Measurements from ENCODE around the gene TMBIM4.

TMBIM4 gene

DNA sequence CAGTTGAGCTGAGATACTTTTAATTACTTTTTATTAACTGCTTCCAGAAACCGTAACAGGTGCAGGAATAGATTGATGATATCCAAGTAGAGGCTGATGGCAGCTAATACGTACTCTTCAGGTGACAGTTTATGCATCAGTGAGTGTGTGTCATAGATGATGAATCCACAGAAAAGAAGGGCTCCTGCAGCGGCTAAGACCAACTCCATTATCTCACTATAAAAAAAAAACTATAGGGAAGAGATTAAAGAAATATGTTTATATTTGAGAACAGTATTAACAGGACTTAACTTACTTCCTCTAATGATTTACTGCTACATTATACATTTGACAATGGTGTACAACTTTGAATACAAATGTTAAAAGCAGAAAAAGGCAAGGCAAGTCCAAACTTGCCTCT is 31.9 kb downstream of the TMBIM4 start:
- DNase-seq, result no peak

DNA sequence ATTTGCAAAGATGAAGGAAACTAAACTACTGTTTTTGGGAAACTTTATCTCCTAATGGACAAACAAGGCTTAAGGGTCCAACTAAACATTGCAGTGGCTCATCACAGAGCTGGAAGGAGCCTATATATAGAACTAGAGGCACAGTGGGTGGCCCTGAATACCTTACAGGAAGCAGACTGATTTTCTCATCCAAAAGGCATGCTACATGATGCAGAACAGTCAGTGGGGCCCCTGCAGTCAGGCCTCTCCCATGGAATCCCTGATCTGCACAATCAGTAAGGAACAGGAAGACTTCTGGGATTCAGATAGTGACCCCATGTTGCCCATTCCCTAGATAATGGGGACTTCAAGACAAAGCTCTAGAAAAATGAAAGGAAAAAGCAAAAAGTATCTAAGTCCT is 37.4 kb downstream of the TMBIM4 start:
- DNase-seq, result no peak

DNA sequence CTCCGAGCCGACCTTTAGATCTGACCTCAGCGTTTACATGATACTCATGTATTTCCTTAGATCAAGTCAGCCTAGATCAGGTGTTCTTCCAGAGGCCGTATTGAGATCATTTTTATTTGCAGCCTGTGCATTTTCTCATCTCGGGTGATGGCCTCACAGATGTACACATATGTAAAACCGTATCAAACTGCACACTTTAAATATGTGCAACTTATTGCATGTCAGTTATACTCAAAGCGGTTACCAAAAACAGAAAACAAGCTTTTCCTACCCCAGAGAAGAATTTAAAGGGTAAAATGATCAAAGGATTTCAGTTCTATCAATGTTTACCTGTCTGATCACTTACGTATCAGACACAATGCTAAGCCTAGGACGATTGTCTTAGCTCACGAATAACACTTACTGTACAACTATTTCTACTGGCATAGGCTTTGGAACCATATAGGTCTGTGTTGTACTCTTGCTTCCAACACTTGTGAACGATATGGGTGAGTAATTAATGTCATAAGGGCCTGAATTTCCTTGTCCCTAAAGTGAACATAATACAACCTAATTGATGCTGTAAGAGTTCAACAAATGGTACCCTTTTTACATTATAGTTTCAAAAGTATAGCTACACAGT is 38.6 kb downstream of the TMBIM4 start:
- DNase-seq, result no peak

DNA sequence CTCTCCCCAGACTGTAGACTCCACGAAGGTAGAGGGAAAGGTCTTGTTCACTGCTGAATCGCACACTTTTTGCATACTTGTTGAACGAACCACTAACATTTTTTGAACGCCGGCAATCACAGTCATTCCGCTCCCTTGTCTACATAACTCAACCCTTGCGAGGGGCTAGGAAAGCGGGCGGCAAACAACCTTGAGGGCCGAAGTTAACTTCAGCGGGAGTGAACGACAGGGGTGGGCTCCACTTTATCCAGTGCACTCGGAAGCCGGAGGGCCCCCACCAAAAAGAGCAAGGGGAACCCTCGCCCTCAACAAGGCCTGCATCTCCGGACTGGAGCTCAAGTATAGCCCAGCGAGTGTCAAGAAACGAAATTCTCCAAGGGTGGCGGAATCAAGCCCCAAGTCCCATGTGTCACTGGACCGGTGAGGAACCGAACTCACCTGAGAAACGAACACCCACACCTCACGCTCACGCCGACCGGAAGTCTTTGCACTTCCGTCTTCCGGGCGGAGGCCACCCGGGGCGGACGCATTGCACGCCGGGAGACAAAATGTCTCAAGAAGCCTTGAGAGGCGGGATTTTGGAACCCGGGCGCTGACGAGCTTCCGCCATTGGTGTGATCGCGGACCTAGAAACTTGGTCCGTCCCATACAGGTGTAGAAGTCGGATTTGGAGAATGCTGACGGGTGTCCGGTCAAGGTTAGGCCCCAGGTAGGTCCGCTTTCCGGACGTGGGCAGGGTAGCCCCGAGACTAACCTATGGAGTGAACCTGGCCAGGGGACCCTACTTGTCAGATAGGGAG is 39.3 kb downstream of the TMBIM4 start, which contains the start of gene LLPH:
Gene LLPH (minus strand): TSS at position 484 of the 800 bp plus-strand sequence. CDS start 1,644 bp downstream, outside the sequence.
- peak; percentile 85 to 89 for DNase-seq

DNA sequence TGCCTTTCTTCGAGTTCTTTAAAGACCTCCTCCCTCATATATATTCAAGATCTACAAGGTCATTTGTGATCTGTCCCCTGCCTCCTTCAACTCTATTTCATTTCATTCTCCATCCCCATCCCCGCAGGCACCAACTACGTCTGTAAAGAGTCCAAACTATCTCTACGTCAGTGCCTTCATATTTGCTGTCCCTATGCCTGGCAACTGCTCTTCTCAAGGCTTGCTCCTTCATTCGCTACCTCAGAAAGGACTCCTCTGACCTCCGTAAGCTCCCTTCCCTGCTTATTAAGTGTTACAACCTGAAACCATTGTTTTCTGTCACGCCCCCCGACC is 39.9 kb downstream of the TMBIM4 start:
- no peak for DNase-seq

DNA sequence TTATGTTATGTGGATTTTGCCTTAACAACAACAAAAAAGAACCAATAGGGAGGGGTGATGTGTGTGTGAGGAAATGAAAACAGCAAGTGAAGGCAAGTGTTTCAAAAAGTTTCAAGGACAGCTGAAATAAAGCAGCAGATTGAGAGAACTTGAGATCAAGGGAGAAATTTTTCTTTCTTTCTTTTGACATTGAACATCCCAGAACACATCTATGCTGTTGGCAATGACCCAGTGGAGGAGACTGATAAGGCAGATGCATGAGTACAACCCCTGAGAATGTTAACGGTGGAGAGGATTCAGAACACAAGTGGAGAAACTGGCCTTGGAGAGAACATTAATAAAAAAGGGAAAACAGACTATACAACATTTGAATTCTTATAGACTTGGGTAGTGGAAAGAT is 42.1 kb downstream of the TMBIM4 start:
- no peak for DNase-seq

DNA sequence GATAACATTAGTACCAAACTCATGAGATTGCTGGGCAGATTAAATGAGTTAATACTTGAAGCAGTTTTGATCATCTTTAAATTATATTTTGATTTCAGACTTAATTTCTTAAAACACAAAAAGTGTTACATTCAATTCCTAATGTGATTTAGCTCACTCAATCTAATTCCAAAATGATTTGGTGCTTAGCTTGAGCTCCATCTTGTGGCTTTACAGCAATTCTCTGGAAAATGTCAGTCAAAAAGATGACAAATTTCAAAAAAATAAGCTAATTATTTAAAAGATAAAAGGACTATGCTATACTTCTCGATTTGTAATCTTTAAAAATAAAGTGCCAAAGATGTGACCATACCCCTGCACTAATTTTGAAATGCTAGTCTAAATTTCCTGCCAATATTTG is 49.3 kb downstream of the TMBIM4 start:
- no peak for DNase-seq

DNA sequence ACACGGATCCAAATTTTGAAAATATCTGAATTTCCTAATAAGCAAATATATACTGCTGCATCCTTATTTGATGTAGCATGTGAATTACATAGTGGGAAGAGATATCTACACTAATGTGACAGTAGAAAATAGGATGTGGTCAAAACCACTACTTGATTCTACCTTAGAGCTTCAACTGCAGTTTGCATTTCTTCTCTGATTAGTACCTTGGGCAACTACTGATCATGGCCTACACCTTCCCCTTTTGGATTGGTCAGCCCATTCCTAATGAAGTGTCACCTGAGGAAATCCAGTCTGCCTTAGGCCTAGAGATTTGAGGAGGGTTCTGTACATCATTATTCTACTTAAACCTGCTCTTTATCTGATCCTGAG is 49.9 kb downstream of the TMBIM4 start:
- no peak for DNase-seq

DNA sequence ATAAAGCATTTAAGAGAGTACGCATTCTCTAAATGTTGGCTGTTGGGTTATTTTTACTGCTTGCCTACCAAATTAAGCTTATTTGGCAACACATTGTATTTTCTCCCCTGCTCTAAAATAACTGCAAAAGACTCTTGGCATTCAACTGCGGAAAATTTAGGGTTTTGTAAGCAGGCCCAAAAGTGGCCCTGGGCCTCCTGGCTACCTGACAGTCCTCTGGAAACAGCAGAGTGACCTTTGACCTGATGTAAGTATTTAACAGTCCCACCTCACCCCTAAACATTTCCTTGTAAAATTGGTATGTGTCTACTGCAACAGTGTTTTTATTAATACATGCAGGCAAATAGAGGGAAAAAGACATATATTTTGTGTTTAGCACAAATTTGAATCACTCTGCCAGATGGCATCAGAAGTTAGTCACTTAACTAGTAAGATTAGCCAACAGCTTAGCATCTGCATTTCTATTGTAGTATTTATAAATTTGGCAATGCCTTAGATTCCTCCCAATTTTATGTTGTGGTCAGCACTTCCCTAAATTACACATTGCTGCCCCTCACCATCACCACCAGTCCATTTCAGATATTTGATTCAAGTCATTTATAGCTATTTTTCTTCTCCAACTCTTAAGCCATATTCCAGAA is 50.4 kb downstream of the TMBIM4 start:
- DNase-seq, result no peak

DNA sequence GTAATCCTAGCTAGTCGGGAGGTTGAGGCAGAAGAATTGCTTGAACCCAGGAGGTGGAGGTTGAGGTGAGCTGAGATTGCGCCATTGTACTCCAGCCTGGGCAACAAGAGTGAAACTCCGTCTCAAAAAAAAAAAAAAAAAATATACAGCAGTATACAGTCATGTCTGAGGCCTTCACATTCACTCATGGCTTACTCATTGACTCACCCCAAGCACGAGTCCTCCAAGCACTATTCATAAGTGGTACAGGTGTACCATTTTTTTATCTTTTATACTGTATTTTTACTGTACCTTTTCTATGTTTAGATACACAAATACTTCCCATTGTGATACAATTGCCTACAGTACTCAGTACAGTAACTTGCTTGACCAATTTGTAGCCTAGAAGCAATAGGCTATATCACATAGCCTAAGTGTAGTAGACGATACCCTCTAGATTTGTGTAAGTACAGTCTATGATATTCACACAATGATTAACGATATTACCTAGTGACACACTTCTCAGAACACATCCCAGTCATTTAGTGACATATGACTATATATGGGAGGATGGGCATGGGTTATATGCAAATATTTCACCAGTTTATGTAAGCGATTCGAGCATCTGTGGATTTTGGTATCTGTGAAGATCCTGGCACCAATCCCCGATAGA is 51.4 kb downstream of the TMBIM4 start:
- no peak for DNase-seq

DNA sequence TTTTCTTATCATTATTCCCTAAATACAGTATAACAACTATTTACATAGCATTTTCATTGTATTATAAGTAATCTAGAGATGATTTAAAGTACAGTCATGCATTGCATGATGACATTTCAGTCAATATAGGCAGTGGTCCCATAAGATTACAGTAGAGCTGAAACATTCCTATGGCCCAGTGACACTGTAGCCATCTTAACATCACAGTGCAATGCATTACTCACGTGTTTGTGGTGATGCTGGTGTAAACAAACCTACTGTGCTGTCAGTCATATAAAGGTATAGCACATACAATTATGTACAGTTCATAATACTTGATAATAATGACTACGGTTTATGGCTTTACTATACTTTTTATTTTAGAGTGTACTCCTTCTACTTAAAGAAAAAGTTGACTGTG is 52.6 kb downstream of the TMBIM4 start:
- no peak for DNase-seq

DNA sequence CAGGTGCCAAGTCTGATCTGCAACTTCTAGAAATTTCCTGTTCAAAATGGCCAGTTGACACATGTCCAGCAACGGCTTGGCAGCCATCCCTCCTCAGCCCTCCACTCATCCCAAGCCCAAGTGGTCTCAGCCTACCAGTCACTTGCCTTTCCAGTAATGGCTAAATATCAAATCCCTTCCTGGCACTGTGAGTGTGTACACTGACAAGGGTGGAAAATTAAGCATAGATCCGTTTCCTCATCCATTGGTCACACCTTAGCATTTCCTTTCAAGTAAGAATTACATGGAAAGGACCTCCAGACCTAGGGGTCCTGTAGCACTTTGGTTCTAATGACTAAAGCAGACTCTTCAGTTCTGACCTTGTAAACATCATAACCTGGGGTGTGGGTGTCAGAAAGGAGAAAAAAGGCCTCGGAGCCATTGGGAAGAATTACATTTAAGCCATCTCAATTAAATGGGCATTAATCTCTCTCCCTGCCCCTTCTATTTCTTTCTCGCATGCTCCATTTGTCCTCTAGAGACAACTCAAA is 54.7 kb downstream of the TMBIM4 start:
- no peak for DNase-seq

DNA sequence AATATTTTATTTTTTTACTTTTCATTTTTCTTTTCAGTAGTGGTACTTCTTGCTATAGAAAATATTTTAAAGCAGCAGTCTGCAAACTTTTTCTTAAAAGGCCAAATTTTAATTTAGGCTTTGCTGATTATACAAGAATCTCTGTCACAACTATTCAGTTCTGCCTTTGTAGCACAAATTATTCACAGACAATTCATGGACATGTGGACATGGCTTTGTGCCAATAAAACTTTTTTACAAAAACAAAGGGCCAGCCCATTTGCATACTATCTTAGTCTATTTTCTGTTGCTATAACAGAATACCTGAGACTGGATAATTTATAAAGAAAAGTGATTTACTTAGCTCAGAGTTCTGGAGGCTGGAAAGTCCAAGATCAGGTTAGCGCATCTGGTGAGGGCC is 56.3 kb downstream of the TMBIM4 start:
- no peak for DNase-seq

DNA sequence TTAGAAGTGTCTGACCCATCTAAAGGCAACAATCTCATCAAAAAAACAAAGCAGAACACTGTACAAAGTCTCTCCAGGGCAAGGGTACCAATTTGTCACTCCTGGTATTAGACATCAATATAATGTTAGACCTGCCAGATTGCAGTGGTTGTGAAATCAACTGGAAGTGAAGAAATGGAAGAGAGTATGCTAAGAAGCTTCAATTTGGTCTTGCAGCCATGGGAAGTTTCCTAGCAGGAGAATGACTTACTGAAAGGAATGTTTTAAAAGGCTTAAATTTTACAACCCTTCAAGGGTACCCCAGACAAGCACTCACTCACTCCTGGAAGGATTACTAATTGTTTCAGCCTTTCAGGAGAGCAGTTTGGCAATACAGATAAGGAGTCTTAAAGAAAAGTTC is 58.2 kb downstream of the TMBIM4 start:
- no peak for DNase-seq

DNA sequence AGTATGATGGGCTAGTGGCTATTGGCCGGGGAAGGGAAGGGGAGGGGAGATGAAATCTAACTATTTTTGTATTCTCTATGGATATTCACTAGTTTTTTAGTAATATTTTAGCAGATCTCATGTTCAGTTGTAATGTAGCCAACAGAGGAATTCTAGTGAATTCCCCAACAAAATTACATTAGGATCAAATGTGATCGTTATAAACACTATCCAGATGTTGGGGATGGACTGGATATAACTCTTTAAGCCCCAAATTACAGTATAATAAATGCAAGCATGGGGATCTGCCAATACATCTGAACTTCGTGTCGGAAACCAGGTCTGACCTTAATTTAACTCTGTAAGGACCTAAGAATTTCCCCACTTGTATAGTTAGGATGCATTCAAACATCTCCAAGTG is 60.7 kb downstream of the TMBIM4 start:
- DNase-seq, result no peak

DNA sequence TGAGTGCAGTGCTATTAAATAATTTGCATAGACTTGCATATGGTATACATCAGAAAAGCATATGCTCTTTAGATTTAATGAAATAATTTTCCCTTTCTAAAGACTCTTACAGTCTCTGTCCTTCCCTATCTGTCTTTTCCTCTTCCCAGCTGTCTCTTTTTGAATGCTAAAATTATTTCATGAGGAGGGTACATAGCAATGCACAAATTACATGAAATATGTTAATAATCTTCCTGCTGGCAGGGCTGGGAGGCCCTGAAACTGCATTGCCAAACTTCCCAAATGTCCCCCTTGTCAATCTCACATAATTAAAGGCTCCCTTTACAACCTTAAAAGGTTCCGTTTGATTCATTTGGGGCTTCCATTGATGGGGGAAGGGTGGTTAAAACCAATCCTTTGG is 61.4 kb downstream of the TMBIM4 start:
- no peak for DNase-seq

DNA sequence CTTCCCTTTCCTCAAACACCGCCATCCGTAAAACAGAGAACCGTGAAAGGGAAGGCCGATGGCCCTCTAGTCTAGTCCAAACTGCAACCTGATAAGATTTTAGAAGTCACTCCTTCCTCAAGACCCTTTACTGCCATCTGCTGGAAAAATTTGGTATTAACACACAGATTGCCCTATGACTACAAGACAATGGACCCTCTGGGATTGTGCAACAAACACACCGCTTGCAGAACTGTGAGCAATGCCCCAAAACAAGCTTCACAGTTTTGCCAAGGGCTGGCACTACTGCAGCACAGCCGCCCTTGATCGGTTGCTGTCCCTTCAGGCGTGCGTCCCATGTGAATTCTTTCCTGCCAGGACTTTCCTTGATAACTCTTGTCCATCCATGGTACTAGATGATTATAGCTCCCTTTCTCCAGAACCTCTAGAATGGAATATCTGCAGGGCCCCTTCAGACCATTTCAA is 62.3 kb downstream of the TMBIM4 start:
- peak; percentile 64 to 73 for DNase-seq

DNA sequence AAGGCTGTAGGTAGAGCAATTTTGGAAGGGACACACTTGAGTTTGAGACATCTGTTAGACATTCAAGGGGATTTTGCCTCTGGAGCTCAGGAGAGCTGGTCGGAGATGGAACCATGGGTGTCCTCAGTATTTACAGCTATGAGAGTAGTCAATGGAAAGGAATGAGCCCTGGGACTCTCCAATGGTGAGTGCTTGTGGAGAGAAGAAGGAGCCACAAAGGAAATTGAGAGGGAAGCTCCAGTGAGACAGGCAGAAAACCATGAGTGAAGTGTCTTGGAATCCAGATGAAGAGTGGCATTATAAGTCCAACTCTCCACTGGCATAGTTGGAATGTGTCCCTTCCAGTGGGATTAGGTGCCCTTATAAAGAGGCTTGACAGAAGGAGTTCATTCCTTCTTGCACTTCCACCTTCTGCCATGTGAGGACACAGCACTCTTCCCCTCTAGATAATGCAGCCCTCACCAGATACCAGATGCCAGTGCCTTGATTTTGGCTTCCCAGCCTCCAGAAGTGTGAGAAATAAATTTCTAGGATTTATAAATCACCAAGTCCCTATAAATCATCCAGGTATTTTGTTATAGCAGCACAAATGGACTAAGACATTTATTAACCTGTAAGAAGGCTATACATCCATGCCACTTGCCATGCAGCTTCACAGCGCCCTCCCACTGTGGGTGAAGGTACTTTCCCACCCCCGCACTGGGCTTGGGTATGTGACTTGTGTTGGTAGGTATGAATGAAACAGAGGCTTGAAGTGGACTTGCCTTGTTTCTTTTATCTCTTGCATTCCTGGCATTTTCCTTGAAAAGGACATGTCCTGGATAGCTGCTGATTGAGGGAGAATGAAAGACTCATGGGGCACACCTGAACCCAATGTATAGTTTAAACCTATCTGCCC is 66.5 kb downstream of the TMBIM4 start:
- DNase-seq, result no peak

DNA sequence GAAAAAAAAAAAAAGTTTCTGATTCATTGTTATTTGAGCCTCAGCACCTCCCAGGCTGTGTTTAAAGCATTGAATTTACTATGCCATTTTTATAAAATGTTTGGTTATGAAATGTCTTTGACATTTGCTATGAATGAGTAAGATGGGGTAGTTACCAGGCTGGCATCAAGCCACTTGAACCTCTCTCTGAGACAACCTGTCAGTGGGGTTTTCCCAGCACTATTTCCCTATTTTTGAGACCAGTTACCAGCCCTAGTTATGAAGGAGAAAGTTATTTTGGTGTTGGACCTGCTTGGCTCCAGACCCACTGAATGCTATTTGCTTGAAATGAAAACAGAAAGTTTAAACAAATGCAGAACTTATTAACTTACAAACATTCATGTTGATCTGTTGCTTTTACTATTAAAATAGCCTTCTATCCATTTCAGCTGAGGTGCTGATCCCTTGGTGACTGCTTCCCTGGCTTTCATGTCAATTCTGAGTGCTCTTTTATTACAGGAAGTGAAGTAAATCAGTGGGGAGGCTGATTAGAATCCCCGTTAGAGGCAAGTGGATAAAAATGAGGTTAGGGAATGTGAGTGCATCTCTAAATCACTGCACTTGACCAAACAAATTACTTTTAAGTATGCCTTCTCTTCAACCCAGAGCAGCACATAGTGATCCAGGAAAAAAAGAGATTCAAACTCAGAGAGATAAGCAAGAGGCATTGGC is 77.1 kb downstream of the TMBIM4 start:
- DNase-seq, result no peak

DNA sequence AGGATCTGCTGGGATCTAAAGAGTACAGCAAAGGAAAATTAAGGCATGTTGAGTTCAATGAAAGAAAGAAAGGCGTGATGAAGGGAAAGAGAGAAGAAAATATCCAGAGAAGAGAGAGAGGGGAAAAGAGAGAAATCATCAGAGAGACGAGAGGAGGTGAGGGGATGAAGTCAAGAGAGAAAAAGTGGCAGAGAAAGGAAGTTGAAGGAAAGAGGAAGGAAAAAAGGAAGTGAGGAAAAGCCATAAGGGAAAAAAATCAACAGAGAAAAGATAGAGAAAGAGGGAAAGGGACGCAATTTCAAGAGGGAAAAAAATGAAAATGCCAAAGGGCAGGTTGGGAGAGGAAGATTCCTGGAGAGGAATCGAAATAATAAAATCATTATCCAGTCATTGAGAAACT is 79.6 kb downstream of the TMBIM4 start:
- no peak for DNase-seq

DNA sequence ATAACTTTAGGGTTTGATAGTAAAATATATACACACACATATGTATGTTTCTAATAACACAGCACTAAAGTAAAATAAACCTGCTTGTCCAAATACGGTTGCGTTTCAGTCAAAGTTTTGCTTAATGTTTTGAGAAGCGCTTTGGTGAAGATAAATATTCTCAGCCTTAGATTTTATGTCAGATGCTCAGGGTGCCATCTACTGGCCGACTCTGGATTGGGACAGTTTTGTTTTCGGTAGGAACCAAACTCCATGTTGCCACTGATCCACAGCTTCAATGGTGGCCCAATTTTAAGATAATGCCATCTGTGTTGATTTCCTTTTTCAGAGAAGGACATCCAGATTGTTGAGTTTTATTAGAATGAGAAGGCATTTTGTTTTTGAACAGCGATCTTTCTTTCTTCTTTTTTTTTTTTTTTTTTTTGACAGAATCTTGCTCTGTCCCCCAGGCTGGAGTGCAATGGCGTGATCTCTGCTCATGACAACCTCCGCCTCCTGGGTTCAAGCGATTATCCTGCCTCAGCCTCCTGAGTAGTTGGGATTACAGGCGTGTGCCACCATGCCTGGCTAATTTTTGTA is 82.3 kb downstream of the TMBIM4 start:
- DNase-seq, result peak; percentile 9 to 14

Measured in SHP77 (cell line).